Measurements from ENCODE around the gene PRSS50. TPM values are rescaled to one million over a fixed set of nuclear protein-coding genes. Genes with fewer than 3 reads are reported as not detected.

PRSS50 gene
- total RNA-seq, 2 experiments from 2014 or later, result not detected

GRCh38 chr3:46703013-46703520 is 14.6 kb downstream of the PRSS50 start:
- no peaks in the 10 kb centered on the region for H3K4me1 Mint-ChIP-seq (ENCODE audit: low read depth)
- H3K9me3 Mint-ChIP-seq (ENCODE audit: insufficient read depth), result no peaks in the 10 kb centered on the region
- ATAC-seq, result no peak
- no peak for DNase-seq
- ChIA-PET CTCF (interaction anchor here (0.7 to 2.5 kb wide), 8 partner anchors 10 to 206 kb away, joined by 3 to 9 read pairs (median 4); partner anchors contain the start of gene ALS2CL), POLR2A (no interaction called here)
- H3K4me3 Mint-ChIP-seq, result no peak overlapping the region
- no peaks in the 10 kb centered on the region for H3K36me3 Mint-ChIP-seq (ENCODE audit: low read depth)
- peaks cover 36% of the 10 kb centered on the region for H3K27me3 Mint-ChIP-seq (ENCODE audit: low read depth)
- no peak overlapping the region for H3K27ac Mint-ChIP-seq

GRCh38 chr3:46702246-46703012 is 15.2 kb downstream of the PRSS50 start:
- POLR2A ChIA-PET, result no interaction called here
- peaks cover 38% of the 10 kb centered on the region for H3K27me3 Mint-ChIP-seq (ENCODE audit: low read depth)
- CTCF ChIA-PET, result interaction anchor here (0.8 to 2.5 kb wide), 7 partner anchors 13 to 193 kb away, joined by 3 to 9 read pairs (median 3); no protein-coding TSS in a partner anchor
- DNase-seq, result no peak
- H3K27ac Mint-ChIP-seq, result no peak overlapping the region
- no peaks in the 10 kb centered on the region for H3K4me1 Mint-ChIP-seq (ENCODE audit: low read depth)
- H3K9me3 Mint-ChIP-seq (ENCODE audit: insufficient read depth), result no peaks in the 10 kb centered on the region
- no peak overlapping the region for H3K4me3 Mint-ChIP-seq
- no peak for ATAC-seq
- no peaks in the 10 kb centered on the region for H3K36me3 Mint-ChIP-seq (ENCODE audit: low read depth)

GRCh38 chr3:46701181-46701939 is 16.3 kb downstream of the PRSS50 start, which contains the start of gene TMIE:
Gene TMIE (plus strand): TSS chr3:46701392. CDS start chr3:46701488, 96 bp downstream.
- ChIA-PET CTCF (interaction anchor here (0.8 kb wide), 1 partner anchor 19 kb away, joined by 3 read pairs; no protein-coding TSS in a partner anchor), POLR2A (no interaction called here)
- Mint-ChIP-seq H3K4me3 (no peak within 1 kb of the TSS), H3K4me1 (ENCODE audit: low read depth) (no peaks in the 10 kb centered on the region), H3K27ac (no peak within 1 kb of the TSS), H3K36me3 (ENCODE audit: low read depth) (no peaks in the 10 kb centered on the region), H3K9me3 (ENCODE audit: insufficient read depth) (no peaks in the 10 kb centered on the region), H3K27me3 (ENCODE audit: low read depth) (peaks cover 38% of the 10 kb centered on the region)
- DNase-seq (no peak), ATAC-seq (no peak)

- no peak overlapping the region for H3K4me3 Mint-ChIP-seq
- ChIA-PET POLR2A (no interaction called here), CTCF (no interaction called here)
- H3K36me3 Mint-ChIP-seq (ENCODE audit: low read depth), result no peaks in the 10 kb centered on the region
- H3K9me3 Mint-ChIP-seq (ENCODE audit: insufficient read depth), result no peaks in the 10 kb centered on the region
- H3K4me1 Mint-ChIP-seq (ENCODE audit: low read depth), result peaks cover 5% of the 10 kb centered on the region
- H3K27ac Mint-ChIP-seq, result no peak overlapping the region
- H3K27me3 Mint-ChIP-seq (ENCODE audit: low read depth), result peaks cover 38% of the 10 kb centered on the region
- no peak for DNase-seq
- no peak for ATAC-seq
Measured at GRCh38 chr3:46700772-46701171, 16.9 kb downstream of the PRSS50 start.

- Mint-ChIP-seq H3K9me3 (ENCODE audit: insufficient read depth) (no peaks in the 10 kb centered on the region), H3K4me3 (no peak overlapping the region), H3K36me3 (ENCODE audit: low read depth) (no peaks in the 10 kb centered on the region), H3K27me3 (ENCODE audit: low read depth) (peaks cover 38% of the 10 kb centered on the region), H3K4me1 (ENCODE audit: low read depth) (peaks cover 14% of the 10 kb centered on the region), H3K27ac (no peak overlapping the region)
- DNase-seq, result no peak
- ATAC-seq, result no peak
- POLR2A ChIA-PET, result no interaction called here
- CTCF ChIA-PET, result interaction anchor here (1.1 kb wide), 1 partner anchor 195 kb away, joined by 3 read pairs; no protein-coding TSS in a partner anchor
Measured at GRCh38 chr3:46699676-46700523, 17.8 kb downstream of the PRSS50 start.

- Mint-ChIP-seq H3K9me3 (ENCODE audit: insufficient read depth) (no peaks in the 10 kb centered on the region), H3K27ac (peak overlapping the region; percentile 85), H3K4me1 (ENCODE audit: low read depth) (peaks cover 29% of the 10 kb centered on the region), H3K4me3 (no peak overlapping the region), H3K27me3 (ENCODE audit: low read depth) (peaks cover 32% of the 10 kb centered on the region), H3K36me3 (ENCODE audit: low read depth) (no peaks in the 10 kb centered on the region)
- ChIA-PET POLR2A (no interaction called here), CTCF (interaction anchor here (0.9 to 1.7 kb wide), 6 partner anchors 10 to 207 kb away, joined by 3 to 5 read pairs (median 4); no protein-coding TSS in a partner anchor)
- DNase-seq, result no peak
- ATAC-seq, result no peak
Measured at GRCh38 chr3:46695962-46696894, 21.4 kb downstream of the PRSS50 start.

- H3K4me3 Mint-ChIP-seq, result peak overlapping the region; percentile 6
- DNase-seq, result peak; percentile 53
- no peaks in the 10 kb centered on the region for H3K36me3 Mint-ChIP-seq (ENCODE audit: low read depth)
- H3K9me3 Mint-ChIP-seq (ENCODE audit: insufficient read depth), result no peaks in the 10 kb centered on the region
- peaks cover 34% of the 10 kb centered on the region for H3K4me1 Mint-ChIP-seq (ENCODE audit: low read depth)
- ChIA-PET CTCF (interaction anchor here (1.1 to 1.7 kb wide), 3 partner anchors 11 to 206 kb away, joined by 3 to 5 read pairs (median 3); no protein-coding TSS in a partner anchor), POLR2A (no interaction called here)
- peak; percentile 13 for ATAC-seq
- peak overlapping the region; percentile 85 for H3K27ac Mint-ChIP-seq
- peaks cover 27% of the 10 kb centered on the region for H3K27me3 Mint-ChIP-seq (ENCODE audit: low read depth)
Measured at GRCh38 chr3:46695177-46695961, 22.3 kb downstream of the PRSS50 start.

- DNase-seq, result no peak
- Mint-ChIP-seq H3K4me1 (ENCODE audit: low read depth) (peaks cover 34% of the 10 kb centered on the region), H3K27me3 (ENCODE audit: low read depth) (peaks cover 19% of the 10 kb centered on the region), H3K27ac (no peak overlapping the region), H3K36me3 (ENCODE audit: low read depth) (no peaks in the 10 kb centered on the region), H3K4me3 (peak overlapping the region; percentile 12), H3K9me3 (ENCODE audit: insufficient read depth) (no peaks in the 10 kb centered on the region)
- CTCF ChIA-PET, result interaction anchor here (1.1 to 1.7 kb wide), 2 partner anchors 200 to 205 kb away, joined by 3 to 5 read pairs; no protein-coding TSS in a partner anchor
- no peak for ATAC-seq
- POLR2A ChIA-PET, result no interaction called here
Measured at GRCh38 chr3:46694520-46694919, 23.1 kb downstream of the PRSS50 start.

GRCh38 chr3:46693892-46694226 is 23.8 kb downstream of the PRSS50 start:
- H3K27ac Mint-ChIP-seq, result no peak overlapping the region
- ChIA-PET POLR2A (no interaction called here), CTCF (interaction anchor here (0.7 to 1.3 kb wide), 4 partner anchors 10 to 206 kb away, joined by 3 to 5 read pairs (median 3); no protein-coding TSS in a partner anchor)
- no peaks in the 10 kb centered on the region for H3K9me3 Mint-ChIP-seq (ENCODE audit: insufficient read depth)
- no peaks in the 10 kb centered on the region for H3K36me3 Mint-ChIP-seq (ENCODE audit: low read depth)
- DNase-seq (peak; percentile 37), ATAC-seq (peak; percentile 21)
- H3K27me3 Mint-ChIP-seq (ENCODE audit: low read depth), result peaks cover 16% of the 10 kb centered on the region
- peaks cover 34% of the 10 kb centered on the region for H3K4me1 Mint-ChIP-seq (ENCODE audit: low read depth)
- H3K4me3 Mint-ChIP-seq, result peak overlapping the region; percentile 34

All from activated CD8-positive, alpha-beta T cell treated with anti-CD3 and anti-CD28 coated beads, Interleukin-2, amount 10 ng/mL, durations not matched to agents 7 days and 5 days (primary cell).